ENCODE data around the gene STXBP2. TPM values are rescaled to one million over a fixed set of nuclear protein-coding genes. Genes with fewer than 3 reads are reported as not detected.

The STXBP2 gene
- total RNA-seq, 4 donors from 2014 or later = 7.2 to 14.4 (median 11.7) TPM

GRCh38 chr19:7637374-7638256 is 705 bp downstream of the STXBP2 start:
- WGBS = 60% methylated on average over 15 of the region's 30 CpGs
- intact Hi-C loops (cut with DNase I) = no loop called here
- TF ChIP-seq, protein P1, sequence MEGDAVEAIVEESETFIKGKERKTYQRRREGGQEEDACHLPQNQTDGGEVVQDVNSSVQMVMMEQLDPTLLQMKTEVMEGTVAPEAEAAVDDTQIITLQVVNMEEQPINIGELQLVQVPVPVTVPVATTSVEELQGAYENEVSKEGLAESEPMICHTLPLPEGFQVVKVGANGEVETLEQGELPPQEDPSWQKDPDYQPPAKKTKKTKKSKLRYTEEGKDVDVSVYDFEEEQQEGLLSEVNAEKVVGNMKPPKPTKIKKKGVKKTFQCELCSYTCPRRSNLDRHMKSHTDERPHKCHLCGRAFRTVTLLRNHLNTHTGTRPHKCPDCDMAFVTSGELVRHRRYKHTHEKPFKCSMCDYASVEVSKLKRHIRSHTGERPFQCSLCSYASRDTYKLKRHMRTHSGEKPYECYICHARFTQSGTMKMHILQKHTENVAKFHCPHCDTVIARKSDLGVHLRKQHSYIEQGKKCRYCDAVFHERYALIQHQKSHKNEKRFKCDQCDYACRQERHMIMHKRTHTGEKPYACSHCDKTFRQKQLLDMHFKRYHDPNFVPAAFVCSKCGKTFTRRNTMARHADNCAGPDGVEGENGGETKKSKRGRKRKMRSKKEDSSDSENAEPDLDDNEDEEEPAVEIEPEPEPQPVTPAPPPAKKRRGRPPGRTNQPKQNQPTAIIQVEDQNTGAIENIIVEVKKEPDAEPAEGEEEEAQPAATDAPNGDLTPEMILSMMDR (IDR thresholded peaks at IDR 0.05) = no peak
- no peak for TF ChIP-seq POLR2A (IDR thresholded peaks at IDR 0.05; ENCODE audit: low read depth)
- TF ChIP-seq POLR2AphosphoS5 (IDR thresholded peaks at IDR 0.05) = no peak
- TF ChIP-seq EP300 (IDR thresholded peaks at IDR 0.05) = no peak
- H3K27me3 ChIP-seq = peaks cover 0 to 73% (median 20%) of the 10 kb centered on the region in 4 donors
- H3K9me3 ChIP-seq = no peaks in the 10 kb centered on the region
- H3K4me1 ChIP-seq = peaks cover 0 to 11% (median 5%) of the 10 kb centered on the region in 4 donors
- peak overlapping the region; percentile 44 to 59 (median 45) for H3K4me3 ChIP-seq
- H3K36me3 ChIP-seq = peaks cover 0 to 3% (median 1%) of the 10 kb centered on the region in 4 donors
- peak overlapping the region in 3 of 4 donors; percentile 46 to 65 (median 57) for H3K27ac ChIP-seq (replicated peaks in 1 of 4)
- no peak for DNase-seq (ENCODE audit: extremely low spot score)

DNA sequence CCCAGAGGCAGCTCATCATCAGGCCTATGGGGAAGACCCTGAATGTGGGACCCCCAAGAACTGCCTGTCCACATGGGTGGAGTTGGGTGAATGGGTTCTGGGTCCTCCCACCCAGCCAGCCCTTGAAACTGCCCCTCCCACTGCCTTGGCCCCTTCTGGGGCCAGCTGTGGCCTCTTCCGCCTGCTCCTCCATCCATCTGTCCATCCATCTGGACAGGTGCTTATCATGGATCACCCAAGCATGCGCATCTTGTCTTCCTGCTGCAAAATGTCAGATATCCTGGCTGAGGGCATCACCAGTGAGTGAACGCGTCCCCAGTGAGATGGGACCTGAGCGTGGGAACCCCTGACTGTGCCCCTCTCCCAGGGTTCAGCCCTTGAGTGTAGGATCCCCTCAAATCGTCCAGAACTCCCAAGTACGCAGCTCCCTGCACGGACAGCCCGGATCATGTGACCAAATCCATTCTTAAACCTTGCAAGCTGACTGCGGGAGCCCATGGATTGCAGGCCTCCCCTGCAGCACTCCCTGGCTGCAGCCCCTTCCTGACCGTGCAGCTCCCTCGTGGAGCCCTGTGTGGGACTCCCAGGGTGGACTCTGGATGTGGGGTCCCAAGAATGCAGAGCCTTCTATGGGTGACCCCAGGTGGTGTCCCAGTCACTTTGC is 2.0 kb downstream of the STXBP2 start:
- WGBS = 46% methylated on average over 10 of the region's 12 CpGs
- Histone ChIP-seq H3K4me1 (peaks cover 0 to 11% (median 5%) of the 10 kb centered on the region in 4 donors), H3K9me3 (no peaks in the 10 kb centered on the region), H3K36me3 (no peaks in the 10 kb centered on the region), H3K4me3 (no peak overlapping the region), H3K27ac (replicated peaks in 1 of 4) (no peak overlapping the region), H3K27me3 (peaks cover 0 to 87% (median 20%) of the 10 kb centered on the region in 4 donors)
- DNase-seq (ENCODE audit: extremely low spot score) = no peak
- TF ChIP-seq POLR2AphosphoS5 (IDR thresholded peaks at IDR 0.05) (no peak), EP300 (IDR thresholded peaks at IDR 0.05) (no peak), POLR2A (IDR thresholded peaks at IDR 0.05; ENCODE audit: low read depth) (no peak)
- TF ChIP-seq, protein P1 (IDR thresholded peaks at IDR 0.05) = no peak
- intact Hi-C loops (cut with DNase I) = no loop called here

DNA sequence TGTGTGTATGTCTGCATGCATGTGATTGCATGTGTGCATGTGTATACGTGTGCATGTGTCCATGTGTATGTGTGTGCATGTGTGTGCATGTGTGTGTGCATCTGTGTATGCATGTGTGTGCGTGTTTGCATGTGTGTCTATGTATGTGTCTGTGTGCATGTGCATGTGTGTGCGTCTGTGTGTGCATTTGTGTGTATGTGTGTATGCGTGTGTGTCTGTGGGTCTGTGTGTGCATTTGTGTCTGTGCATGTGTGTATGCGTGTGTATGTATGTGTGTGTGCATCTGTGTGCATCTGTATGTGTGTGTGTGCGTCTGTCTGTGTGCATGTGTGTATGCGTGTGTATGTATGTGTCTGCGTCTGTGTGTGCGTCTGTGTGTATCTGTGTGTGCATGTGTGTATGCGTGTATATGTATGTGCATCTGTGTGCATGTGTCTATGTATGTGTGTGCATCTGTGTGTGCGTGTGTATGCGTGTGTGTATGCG is 3.0 kb downstream of the STXBP2 start:
- 96% methylated on average over 13 of the region's 13 CpGs for WGBS
- intact Hi-C loops (cut with DNase I) = no loop called here

DNA sequence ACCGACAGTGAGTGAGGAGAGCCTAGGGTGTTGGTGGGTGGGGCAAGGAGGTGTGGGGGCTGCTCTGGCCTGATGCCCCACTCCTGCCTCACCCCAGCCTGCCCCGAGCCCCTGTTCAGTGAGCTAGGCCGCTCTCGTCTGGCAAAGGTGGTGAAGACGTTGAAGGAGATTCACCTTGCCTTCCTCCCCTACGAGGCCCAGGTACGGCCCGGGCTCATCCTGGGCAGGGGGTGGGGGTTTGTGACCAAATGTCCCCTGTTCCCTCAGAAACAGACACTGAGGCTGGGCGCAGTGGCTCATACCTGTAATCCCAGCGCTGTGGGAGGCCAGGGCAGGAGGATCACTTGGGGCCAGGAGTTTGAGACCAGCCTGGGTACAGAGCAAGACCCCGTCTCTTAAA is 3.9 kb downstream of the STXBP2 start:
- TF ChIP-seq POLR2A (IDR thresholded peaks at IDR 0.05; ENCODE audit: low read depth) (no peak), POLR2AphosphoS5 (IDR thresholded peaks at IDR 0.05) (no peak), EP300 (IDR thresholded peaks at IDR 0.05) (no peak)
- TF ChIP-seq, protein P1 (IDR thresholded peaks at IDR 0.05) = no peak
- no peak overlapping the region for H3K27ac ChIP-seq (replicated peaks in 1 of 4)
- no peak overlapping the region for H3K4me3 ChIP-seq
- no peaks in the 10 kb centered on the region for H3K36me3 ChIP-seq
- WGBS = 90% methylated on average over 9 of the region's 11 CpGs
- peaks cover 0 to 11% (median 5%) of the 10 kb centered on the region in 4 donors for H3K4me1 ChIP-seq
- H3K27me3 ChIP-seq = peaks cover 0 to 94% (median 22%) of the 10 kb centered on the region in 4 donors
- DNase-seq (ENCODE audit: extremely low spot score) = no peak
- H3K9me3 ChIP-seq = no peaks in the 10 kb centered on the region
- intact Hi-C loops (cut with DNase I) = no loop called here

More for the DNA sequence above, 3.0 kb downstream of the STXBP2 start:
- Histone ChIP-seq H3K27ac (replicated peaks in 1 of 4) (no peak overlapping the region), H3K4me1 (peaks cover 0 to 11% (median 5%) of the 10 kb centered on the region in 4 donors), H3K4me3 (no peak overlapping the region), H3K9me3 (no peaks in the 10 kb centered on the region), H3K36me3 (no peaks in the 10 kb centered on the region), H3K27me3 (peaks cover 0 to 96% (median 20%) of the 10 kb centered on the region in 4 donors)
- DNase-seq (ENCODE audit: extremely low spot score) = no peak
- TF ChIP-seq EP300 (IDR thresholded peaks at IDR 0.05) (no peak), POLR2AphosphoS5 (IDR thresholded peaks at IDR 0.05) (no peak), POLR2A (IDR thresholded peaks at IDR 0.05; ENCODE audit: low read depth) (no peak)
- TF ChIP-seq, protein P1 (IDR thresholded peaks at IDR 0.05) = no peak

Data from esophagus muscularis mucosa (tissue), 4 donors.